RWPE2 (cell line): Measurements from ENCODE around the gene PICK1.

Experiments
- ATAC-seq: fragments of 200-7000 bp; cut with Tn5 transposase; 3 replicates; pipeline ENCODE4 v1.9.1; 2021; ENCODE audit warnings: low read depth
- DNase-seq: peaks from one replicate; pipeline ENCODE4 v3.0.0-alpha.2; 2020; ENCODE audit warnings: low spot score
- H3K27ac ChIP-seq: fragments of 450-650 bp; 2 replicates; pipeline ENCODE4 v1.5.1; 2017; ENCODE audit warnings: mild to moderate bottlenecking; ENCODE audit not compliant: poor library complexity, severe bottlenecking
- H3K27me3 ChIP-seq: fragments of 250-450 bp; sonication (Bioruptor Pico); 2 replicates; pipeline ENCODE4 v1.5.1; 2021; ENCODE audit warnings: mild to moderate bottlenecking, moderate library complexity; ENCODE audit not compliant: insufficient read depth, poor library complexity, severe bottlenecking
- H3K36me3 ChIP-seq: fragments of 250-450 bp; sonication (Bioruptor Pico); 2 replicates; pipeline ENCODE4 v1.5.1; 2020; ENCODE audit warnings: low read depth, mild to moderate bottlenecking, moderate library complexity
- H3K4me1 ChIP-seq: fragments of 250-450 bp; sonication (Bioruptor Pico); 2 replicates; pipeline ENCODE4 v1.5.1; 2021; ENCODE audit warnings: mild to moderate bottlenecking, moderate library complexity; ENCODE audit not compliant: insufficient read depth, poor library complexity, severe bottlenecking
- H3K4me3 ChIP-seq: fragments of 250-450 bp; sonication (Bioruptor Pico); 2 replicates; pipeline ENCODE4 v1.5.1; 2021; ENCODE audit warnings: mild to moderate bottlenecking, moderate library complexity; ENCODE audit not compliant: severe bottlenecking
- H3K9me3 ChIP-seq: fragments of 250-450 bp; sonication (Bioruptor Pico); 2 replicates; pipeline ENCODE4 v1.5.1; 2021; ENCODE audit warnings: mild to moderate bottlenecking, moderate library complexity; ENCODE audit not compliant: severe bottlenecking
- CTCF ChIP-seq: fragments of 450-650 bp; IDR thresholded peaks from one replicate; pipeline ENCODE4 v1.5.1; 2017; ENCODE audit warnings: mild to moderate bottlenecking, moderate library complexity; ENCODE audit not compliant: poor library complexity, severe bottlenecking

The PICK1 gene

GRCh38 chr22:38018938-38019827, 38.0 kb upstream of the PICK1 start:
- no peaks in the 10 kb centered on the region for H3K9me3 ChIP-seq
- H3K4me1 ChIP-seq, result no peaks in the 10 kb centered on the region
- H3K36me3 ChIP-seq, result no peaks in the 10 kb centered on the region
- no peak for TF ChIP-seq CTCF
- no peak overlapping the region for H3K4me3 ChIP-seq
- DNase-seq (no peak), ATAC-seq (no peak)
- H3K27ac ChIP-seq, result no peak overlapping the region
- H3K27me3 ChIP-seq, result no peaks in the 10 kb centered on the region

- Histone ChIP-seq H3K4me3 (no peak overlapping the region), H3K4me1 (no peaks in the 10 kb centered on the region), H3K27ac (no peak overlapping the region), H3K27me3 (no peaks in the 10 kb centered on the region), H3K36me3 (no peaks in the 10 kb centered on the region), H3K9me3 (no peaks in the 10 kb centered on the region)
- DNase-seq, result no peak
- no peak for TF ChIP-seq CTCF
- ATAC-seq, result no peak
These were observed 36.0 kb upstream of the PICK1 start for GRCh38 chr22:38021206-38021605.

GRCh38 chr22:38023045-38023444, 34.2 kb upstream of the PICK1 start:
- no peaks in the 10 kb centered on the region for H3K27me3 ChIP-seq
- TF ChIP-seq CTCF, result no peak
- H3K4me3 ChIP-seq, result no peak overlapping the region
- H3K27ac ChIP-seq, result no peak overlapping the region
- H3K9me3 ChIP-seq, result no peaks in the 10 kb centered on the region
- ATAC-seq, result no peak
- H3K4me1 ChIP-seq, result no peaks in the 10 kb centered on the region
- no peaks in the 10 kb centered on the region for H3K36me3 ChIP-seq
- no peak for DNase-seq

GRCh38 chr22:38025514-38025913, 31.7 kb upstream of the PICK1 start:
- DNase-seq (no peak), ATAC-seq (no peak)
- Histone ChIP-seq H3K27ac (no peak overlapping the region), H3K4me1 (no peaks in the 10 kb centered on the region), H3K36me3 (no peaks in the 10 kb centered on the region), H3K4me3 (no peak overlapping the region), H3K9me3 (no peaks in the 10 kb centered on the region), H3K27me3 (no peaks in the 10 kb centered on the region)
- TF ChIP-seq CTCF, result no peak
